T-helper 2 cell (primary cell): ENCODE measurements around the gene PILRB.

Source experiments
- DNase-seq, 5 experiments: peaks; one replicate each; pipeline versions ENCODE4 v3.0.0 to v3.0.0-alpha.2; 2012 to 2022

The PILRB gene

GRCh38 chr7:100407285-100408180 is 49.6 kb downstream of the PILRB start:
- peak in 2 of 5 experiments; percentile 42 to 70 for DNase-seq

GRCh38 chr7:100411101-100411500 is 53.2 kb downstream of the PILRB start:
- DNase-seq: no peak

GRCh38 chr7:100413346-100413745 is 55.4 kb downstream of the PILRB start:
- no peak for DNase-seq

- DNase-seq: no peak
These were observed 56.0 kb downstream of the PILRB start for GRCh38 chr7:100413889-100414288.

GRCh38 chr7:100415448-100415847 is 57.5 kb downstream of the PILRB start:
- DNase-seq: no peak
